EH (cell line): ENCODE results near the gene TMEM100.

Experiments used
- DNase-seq: peaks from one replicate; pipeline ENCODE4 v3.0.0-alpha.2; 2015; ENCODE audit warnings: low read depth

TMEM100 gene

DNA sequence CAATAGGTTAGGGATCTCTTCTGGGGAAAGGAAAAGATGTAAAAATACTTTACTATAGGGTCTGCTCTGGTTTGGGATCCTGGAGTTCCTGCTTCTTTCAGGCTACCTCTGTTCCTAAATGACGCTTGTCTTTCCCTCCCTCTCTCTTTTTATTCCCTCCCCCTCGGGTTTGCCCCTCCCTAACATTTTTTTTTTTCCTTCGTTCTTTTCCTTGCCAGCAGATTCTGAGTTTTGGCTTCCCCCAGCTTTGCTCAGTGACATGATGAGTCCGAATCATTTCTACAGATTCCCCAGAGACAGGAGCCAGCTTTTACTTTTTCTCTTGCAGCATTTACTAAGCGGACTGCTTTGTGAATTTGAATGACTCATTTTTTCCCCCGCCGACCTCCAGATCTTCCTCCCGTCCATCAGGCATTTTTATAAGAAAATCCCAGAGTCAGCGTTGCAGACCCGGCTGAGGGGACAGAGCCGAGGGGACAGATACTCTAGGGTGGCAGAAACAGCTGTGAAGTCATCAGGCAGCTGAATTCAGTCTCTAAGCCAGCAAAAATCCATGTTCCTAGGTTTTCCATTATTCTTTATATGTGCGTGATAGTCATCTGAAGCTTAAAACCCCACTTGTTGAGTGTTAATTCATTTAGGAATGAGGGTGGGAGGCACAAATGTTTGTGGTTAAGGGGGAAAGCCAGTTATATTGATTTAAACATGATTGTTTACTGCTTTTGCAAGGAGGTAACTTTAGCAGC is at the start of gene TMEM100:
TMEM100 (minus strand) TSS at position 123 of the 746 bp plus-strand sequence. CDS start 1,794 bp downstream, outside the sequence.
- DNase-seq = peak; percentile 85

GRCh38 chr17:55772086-55772485 is 49.4 kb upstream of the TMEM100 start:
- no peak for DNase-seq

DNA sequence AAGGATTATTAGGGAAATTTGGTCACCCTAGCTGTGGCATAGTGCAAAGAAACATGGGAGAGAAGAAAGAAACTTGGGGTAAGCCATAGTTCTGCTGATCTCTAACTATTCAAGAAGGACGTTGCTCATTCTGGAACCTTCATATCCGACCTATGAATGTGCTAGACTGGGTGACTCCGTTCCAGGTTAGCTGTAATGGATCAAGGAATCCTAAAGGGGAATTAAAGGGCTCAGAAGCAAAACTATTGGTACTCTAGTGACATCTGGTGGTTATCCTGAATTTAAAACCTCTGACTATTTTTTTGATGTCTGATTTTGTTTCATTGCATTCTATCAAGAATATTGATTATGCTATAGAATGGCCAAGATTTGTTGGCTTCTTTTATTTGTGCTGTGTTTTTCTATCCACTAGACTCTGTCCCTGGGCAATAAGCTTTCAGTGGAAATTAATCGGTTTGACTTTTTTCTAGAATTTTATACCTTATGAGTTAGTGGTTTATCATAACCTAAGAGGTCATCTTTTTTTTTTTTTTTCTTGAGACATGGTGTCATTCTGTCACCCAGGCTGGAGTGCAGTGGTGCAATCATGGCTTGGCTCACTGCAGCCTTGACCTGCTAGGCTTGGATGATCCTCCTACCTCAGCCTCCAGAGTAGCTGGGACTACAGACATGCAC is 47.7 kb upstream of the TMEM100 start:
- peak; percentile 70 for DNase-seq

- DNase-seq = peak; percentile 88
Observed at GRCh38 chr17:55769625-55770000, 46.9 kb upstream of the TMEM100 start.

- DNase-seq = peak; percentile 59
Observed at GRCh38 chr17:55768936-55769624, 46.4 kb upstream of the TMEM100 start.

DNA sequence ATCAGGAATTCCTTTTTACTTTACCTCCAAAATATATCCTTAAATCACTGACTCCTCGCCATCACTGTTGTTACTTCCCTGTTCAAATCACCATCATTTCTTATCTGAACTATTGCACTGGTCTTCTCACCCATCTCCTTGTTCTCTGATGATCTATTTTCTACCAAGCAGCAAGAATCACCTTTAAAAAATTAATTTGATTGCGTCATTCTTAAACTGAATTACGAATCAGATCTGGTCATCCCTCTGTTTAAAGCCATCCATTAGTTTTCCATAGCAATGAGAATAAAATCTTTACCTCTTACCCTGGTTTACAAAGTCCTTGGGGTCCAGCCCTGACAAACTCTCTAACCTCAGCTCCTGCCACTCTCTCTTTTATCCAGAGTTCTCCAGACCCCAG is 42.8 kb upstream of the TMEM100 start:
- no peak for DNase-seq

GRCh38 chr17:55764610-55765009 is 41.9 kb upstream of the TMEM100 start:
- DNase-seq = no peak

GRCh38 chr17:55763856-55764255 is 41.2 kb upstream of the TMEM100 start:
- DNase-seq = peak; percentile 57

DNA sequence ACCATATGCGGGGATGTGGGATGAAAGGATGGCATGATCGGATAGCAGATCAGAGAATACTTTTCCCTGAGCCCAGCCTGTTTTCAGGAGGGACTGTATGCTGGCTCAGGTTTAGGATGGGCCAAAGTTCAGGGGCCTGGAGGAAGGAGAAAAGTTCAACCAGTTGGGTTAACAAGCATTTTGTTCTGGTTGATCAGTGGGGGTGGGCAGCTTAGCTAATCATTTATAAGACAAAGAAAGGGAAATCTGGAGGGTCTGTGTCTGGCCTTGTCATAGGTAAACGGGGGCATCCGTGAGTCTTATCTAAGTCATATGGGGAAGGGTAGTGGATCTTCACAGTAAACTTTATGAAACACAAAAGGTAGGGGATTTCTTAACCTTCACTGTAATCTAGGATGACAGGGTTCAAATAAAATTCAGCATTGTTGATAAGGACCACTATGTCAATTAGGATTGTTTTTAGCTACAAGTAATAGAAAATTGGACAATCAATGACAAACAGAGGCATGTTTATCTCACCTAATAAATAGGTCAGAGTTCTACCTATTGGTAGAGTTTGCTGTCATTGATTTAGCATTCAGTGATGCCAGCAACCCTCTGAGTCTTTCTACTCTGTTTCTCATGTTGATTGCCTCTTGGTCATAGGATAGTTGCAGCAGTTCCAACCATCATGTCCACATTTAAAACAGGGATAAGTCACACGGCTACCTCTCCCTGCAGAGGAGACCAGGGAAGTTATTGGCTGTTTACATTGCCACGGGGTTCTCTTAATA is 39.6 kb upstream of the TMEM100 start:
- no peak for DNase-seq

- no peak for DNase-seq
Observed at GRCh38 chr17:55760643-55761355, 38.1 kb upstream of the TMEM100 start.

GRCh38 chr17:55758171-55758570 is 35.5 kb upstream of the TMEM100 start:
- no peak for DNase-seq

- DNase-seq = no peak
Observed at GRCh38 chr17:55757659-55758058, 35.0 kb upstream of the TMEM100 start.

- no peak for DNase-seq
Observed at GRCh38 chr17:55756689-55757088, 34.0 kb upstream of the TMEM100 start.

DNA sequence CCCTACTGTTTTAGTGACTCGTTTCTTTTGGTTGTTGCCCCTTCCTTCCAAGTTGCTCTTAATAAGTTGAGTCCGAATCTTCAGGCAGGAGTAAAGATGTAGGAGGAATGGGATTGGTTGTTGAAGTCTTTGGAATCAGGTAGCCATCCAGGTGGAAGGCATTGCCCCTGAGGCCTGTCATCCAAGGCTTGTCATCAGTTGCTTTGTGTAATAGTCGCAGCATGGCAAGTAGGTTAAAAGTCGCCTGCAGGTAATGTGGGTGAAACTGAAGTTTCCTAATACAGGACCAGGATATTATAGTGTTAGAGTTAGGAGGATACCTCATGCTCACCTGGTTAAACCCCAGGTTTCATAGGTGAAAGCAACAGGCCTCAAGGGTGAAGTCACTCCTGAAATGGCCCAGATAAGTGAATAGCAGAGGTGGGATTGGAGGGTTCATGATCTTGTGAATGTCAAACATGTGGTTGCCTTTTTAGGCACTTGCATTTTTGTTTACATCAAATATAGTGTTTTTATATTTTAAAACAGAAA is 29.1 kb upstream of the TMEM100 start:
- DNase-seq = no peak

DNA sequence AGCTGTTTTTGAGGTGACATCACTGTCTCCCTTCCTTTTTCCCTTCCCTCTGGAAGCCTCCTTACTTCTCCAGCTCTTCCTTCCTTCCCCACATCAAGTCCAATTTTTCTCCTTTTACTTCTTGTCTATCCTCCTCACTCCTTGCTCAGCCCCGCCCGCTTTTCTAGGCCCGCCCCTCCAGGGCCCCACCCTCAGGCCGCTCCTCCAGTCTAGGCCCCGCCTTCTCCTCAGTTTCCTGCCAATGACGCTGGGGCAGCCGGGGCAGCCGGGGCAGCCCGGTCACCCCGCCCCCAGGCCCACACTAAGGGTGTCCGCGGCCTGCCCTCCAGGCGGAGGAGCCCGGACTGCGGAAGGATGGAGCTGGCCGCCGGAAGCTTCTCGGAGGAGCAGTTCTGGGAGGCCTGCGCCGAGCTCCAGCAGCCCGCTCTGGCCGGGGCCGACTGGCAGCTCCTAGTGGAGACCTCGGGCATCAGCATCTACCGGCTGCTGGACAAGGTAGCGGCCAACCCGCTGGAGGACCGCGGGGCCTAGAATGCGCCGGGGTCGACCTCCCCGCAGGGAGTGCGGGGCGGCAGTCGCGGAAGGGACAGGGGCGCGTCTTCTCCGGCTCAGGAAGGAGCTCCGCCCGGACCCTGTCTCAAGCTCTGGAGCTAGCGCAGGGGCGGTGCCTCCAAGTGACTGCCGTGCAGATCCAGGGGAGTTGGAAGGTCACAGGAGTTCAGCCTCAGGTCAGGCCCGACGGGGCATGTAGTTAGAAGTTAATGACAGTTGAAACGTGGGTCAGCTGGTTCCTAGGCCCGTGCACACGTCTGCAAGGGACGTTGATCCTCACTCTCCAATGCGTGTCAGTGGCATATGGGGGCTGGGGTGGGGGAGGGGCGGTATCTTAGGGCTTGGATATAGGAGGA is 28.3 kb upstream of the TMEM100 start, which contains the start of gene PCTP:
PCTP (plus strand) TSS at position 302 of the 908 bp plus-strand sequence; CDS start at position 355, 53 bp downstream.
- DNase-seq = peak; percentile 96

- DNase-seq = no peak
Observed at GRCh38 chr17:55749985-55750384, 27.3 kb upstream of the TMEM100 start.

DNA sequence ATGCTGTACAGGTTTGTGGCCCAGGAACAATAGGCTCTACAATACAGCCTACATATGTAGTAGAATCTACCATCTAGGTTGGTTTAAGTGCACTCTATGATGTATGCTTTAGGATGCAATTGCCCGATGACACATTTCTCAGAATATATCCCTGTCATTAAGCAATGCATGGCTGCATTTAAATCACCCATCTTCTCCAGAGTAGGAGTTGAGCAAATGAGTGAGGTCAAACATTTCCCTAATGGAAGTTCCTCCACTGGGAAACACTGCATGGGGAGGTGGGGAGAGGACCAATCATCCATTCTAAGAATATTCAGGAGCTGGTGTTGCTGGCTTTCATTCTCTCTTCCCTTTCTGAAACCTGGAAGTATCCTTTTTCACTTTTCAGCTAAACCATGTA is 26.2 kb upstream of the TMEM100 start:
- DNase-seq = no peak

- no peak for DNase-seq
Observed at GRCh38 chr17:55747209-55747608, 24.5 kb upstream of the TMEM100 start.

GRCh38 chr17:55746466-55746865 is 23.8 kb upstream of the TMEM100 start:
- DNase-seq = no peak

GRCh38 chr17:55745258-55745657 is 22.6 kb upstream of the TMEM100 start:
- DNase-seq = no peak
